HCT116 (cell line): Measurements from ENCODE around the gene EVI5. TPM values are rescaled to one million over a fixed set of nuclear protein-coding genes. Genes with fewer than 3 reads are reported as not detected.

Source experiments
- ATAC-seq: fragments of 200-7000 bp; cut with Tn5 transposase; 2 replicates; pipeline ENCODE4 v1.9.1; 2020; ENCODE audit warnings: mild to moderate bottlenecking, moderate library complexity
- BruUV-seq: library from RNA; stranded (reverse); fragments of 400-500 nt; replicated peaks from 2 replicates; lab custom pipeline; 2021; lab: Mats Ljungman, UMichigan
- CTCF ChIA-PET: fragments of 300-600 bp; sonication (Branson Sonifier 250); formaldehyde crosslinking; loops from one replicate; lab custom pipeline; 2021; ENCODE audit warnings: antibody characterized with exemption; lab: Charles Lee
- POLR2A ChIA-PET: fragments of 300-600, 350-600 bp; sonication (Branson Sonifier 250); formaldehyde crosslinking; loops from one replicate; lab custom pipeline; 2021; ENCODE audit warnings: antibody characterized with exemption; lab: Charles Lee
- RAD21 ChIA-PET, 2 experiments: fragments of 300-600 bp; sonication (Branson Sonifier 250); formaldehyde crosslinking; loops; one replicate each; lab custom pipeline; 2023; ENCODE audit warnings: low total read pairs in 2 of 2; ENCODE audit not compliant: uncharacterized antibody in 2 of 2, unreplicated experiment in 2 of 2, low non-redundant PET in 1 of 2; lab: Charles Lee
- DNase-seq: peaks from one replicate; pipeline ENCODE4 v3.0.0-alpha.2; 2010; ENCODE audit warnings: low read depth, low spot score
- H2AFZ ChIP-seq: fragments of 200-600 bp; shearing (Covaris generic), sonication (generic); 2 replicates; pipeline ENCODE4 v1.6.1; 2017; ENCODE audit warnings: low read depth, mixed run types, mixed read lengths, antibody characterized with exemption, low read length; ENCODE audit not compliant: poor library complexity, severe bottlenecking
- H3K27ac ChIP-seq: 2 replicates; pipeline ENCODE4 v1.5.1; 2012; ENCODE audit warnings: low read depth, low read length
- H3K27me3 ChIP-seq: fragments of 200-600 bp; sonication (generic); 2 replicates; pipeline ENCODE4 v1.6.1; 2016; ENCODE audit warnings: mixed run types, low read length, mixed read lengths; ENCODE audit not compliant: insufficient read depth
- H3K36me3 ChIP-seq, 2 experiments: fragments of 200-500 bp in 1 of 2; fragments of 200-600 bp in 1 of 2; sonication (Bioruptor generic) in 1 of 2; sonication (generic) in 1 of 2; 2 replicates each; pipeline versions ENCODE4 v1.5.1 to v1.6.1; 2014 to 2016; ENCODE audit warnings: low read length in 2 of 2, inconsistent platforms in 1 of 2, mixed read lengths in 1 of 2, mixed run types in 1 of 2; ENCODE audit not compliant: insufficient read depth in 2 of 2, control insufficient read depth in 1 of 2
- H3K4me1 ChIP-seq, 2 experiments: fragments of 200-600 bp in 1 of 2; sonication (generic) in 1 of 2; 2 replicates each; pipeline versions ENCODE4 v1.5.1 to v1.6.1; 2012 to 2017; ENCODE audit warnings: low read length in 2 of 2, inconsistent platforms in 1 of 2, mild to moderate bottlenecking in 1 of 2, mixed read lengths in 1 of 2, mixed run types in 1 of 2, moderate library complexity in 1 of 2; ENCODE audit not compliant: insufficient read depth in 2 of 2, control insufficient read depth in 1 of 2
- H3K4me2 ChIP-seq: fragments of 200-600 bp; sonication (generic); 2 replicates; pipeline ENCODE4 v1.6.1; 2017; ENCODE audit warnings: mixed run types, low read length, mixed read lengths
- H3K4me3 ChIP-seq, 2 experiments: fragments of 200-600 bp in 1 of 2; sonication (generic) in 1 of 2; replicated peaks in 1 of 2; 2 replicates each; pipeline ENCODE4 v1.5.1; 2011 to 2016; ENCODE audit warnings: low read length in 2 of 2, control low read depth in 1 of 2, low read depth in 1 of 2, mild to moderate bottlenecking in 1 of 2, mixed read lengths in 1 of 2, mixed run types in 1 of 2
- H3K79me2 ChIP-seq: fragments of 200-600 bp; sonication (generic); 2 replicates; pipeline ENCODE4 v1.6.1; 2017; ENCODE audit warnings: mild to moderate bottlenecking, mixed run types, low read length, moderate library complexity, mixed read lengths; ENCODE audit not compliant: insufficient read depth
- H3K9ac ChIP-seq: fragments of 200-600 bp; sonication (generic); 2 replicates; pipeline ENCODE4 v1.6.1; 2016; ENCODE audit warnings: low read length, mixed read lengths
- H3K9me2 ChIP-seq: fragments of 200-600 bp; sonication (generic), shearing (Covaris generic); 2 replicates; pipeline ENCODE4 v1.6.1; 2017; ENCODE audit warnings: mixed run types, mild to moderate bottlenecking, moderate library complexity; ENCODE audit not compliant: insufficient read depth
- H3K9me3 ChIP-seq, 2 experiments: fragments of 200-500 bp in 1 of 2; fragments of 200-600 bp in 1 of 2; sonication (Bioruptor generic) in 1 of 2; sonication (generic) in 1 of 2; 2 replicates each; pipeline ENCODE4 v1.6.1; 2014 to 2017; ENCODE audit warnings: low read length in 2 of 2, mixed read lengths in 2 of 2, inconsistent platforms in 1 of 2, low read depth in 1 of 2, mild to moderate bottlenecking in 1 of 2, mixed run types in 1 of 2, moderate library complexity in 1 of 2; ENCODE audit not compliant: control insufficient read depth in 1 of 2, insufficient read depth in 1 of 2
- H4K20me1 ChIP-seq: fragments of 200-600 bp; sonication (generic), shearing (Covaris generic); 2 replicates; pipeline ENCODE4 v1.6.1; 2017; ENCODE audit warnings: mixed run types, mild to moderate bottlenecking, moderate library complexity; ENCODE audit not compliant: insufficient read depth
- ELF1 ChIP-seq: IDR thresholded peaks from 2 replicates; pipeline ENCODE4 v1.6.1; 2012; ENCODE audit warnings: low read depth, borderline replicate concordance
- FOSL1 ChIP-seq: IDR thresholded peaks from 2 replicates; pipeline ENCODE4 v1.6.1; 2012; ENCODE audit warnings: low read depth
- JUND ChIP-seq: IDR thresholded peaks from 2 replicates; pipeline ENCODE4 v1.6.1; 2012
- POLR2A ChIP-seq: IDR thresholded peaks from 2 replicates; pipeline ENCODE4 v1.7.0; 2011; ENCODE audit warnings: borderline replicate concordance; ENCODE audit not compliant: insufficient read depth, insufficient read length; ENCODE audit errors: extremely low read depth
- RAD21 ChIP-seq: IDR thresholded peaks from 2 replicates; pipeline ENCODE4 v1.6.1; 2012; ENCODE audit warnings: low read depth, mild to moderate bottlenecking
- SP1 ChIP-seq: IDR thresholded peaks from 2 replicates; pipeline ENCODE4 v1.6.1; 2012; ENCODE audit warnings: low read depth
- TCF7L2 ChIP-seq: IDR thresholded peaks from 2 replicates; pipeline ENCODE4 v1.7.0; 2011; ENCODE audit warnings: borderline replicate concordance, inconsistent platforms; ENCODE audit not compliant: insufficient read depth, insufficient read length; ENCODE audit errors: extremely low read depth
- YY1 ChIP-seq: IDR thresholded peaks from 2 replicates; pipeline ENCODE4 v1.6.1; 2011; ENCODE audit warnings: low read length, low read depth, moderate library complexity, mild to moderate bottlenecking; ENCODE audit not compliant: insufficient replicate concordance; ENCODE audit errors: extremely low read depth
- ZNF274 ChIP-seq: fragments of 200-500 bp; sonication (Bioruptor generic); IDR thresholded peaks from 2 replicates; pipeline ENCODE4 v1.6.1; 2014; ENCODE audit warnings: mild to moderate bottlenecking, low read depth, low read length, inconsistent platforms
- intact Hi-C: fragments of 100-400 bp; cut with micrococcal nuclease; formaldehyde crosslinking; loops from 2 replicates; pipeline ENCODE4 v1.10.0; 2022
- total RNA-seq: library from RNA; stranded (reverse); gene quantifications from one replicate; pipeline ENCODE4 v1.2.1, GENCODE V29; 2021; ENCODE audit not compliant: unreplicated experiment

The EVI5 gene
- total RNA-seq, 1 experiment from 2014 or later, result 21.8 TPM

DNA sequence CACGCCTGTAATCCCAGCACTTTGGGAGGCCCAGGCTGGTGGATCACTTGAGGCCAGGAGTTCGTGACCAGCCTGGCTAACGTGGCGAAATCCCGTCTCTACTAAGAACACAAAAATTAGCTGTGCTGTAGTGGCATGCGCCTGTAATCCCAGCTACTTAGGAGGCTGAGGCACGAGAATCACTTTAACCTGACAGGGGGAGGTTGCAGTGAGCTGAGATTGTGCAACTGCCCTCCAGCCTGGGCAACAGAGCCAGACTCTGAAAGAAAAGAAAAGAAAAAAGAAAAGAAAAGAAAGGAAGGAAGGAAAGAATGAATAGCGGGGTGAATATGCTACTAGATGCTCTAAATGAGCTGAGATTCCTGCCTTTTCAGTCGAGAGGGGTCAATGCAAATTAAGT is 305.3 kb downstream of the EVI5 start:
- ATAC-seq, result no peak
- Histone ChIP-seq H3K36me3 (no peaks in the 10 kb centered on the region), H3K4me3 (no peak overlapping the region), H3K4me2 (no peak overlapping the region), H2AFZ (no peak overlapping the region), H3K27me3 (no peaks in the 10 kb centered on the region), H3K9ac (no peak overlapping the region), H3K79me2 (no peaks in the 10 kb centered on the region), H3K4me1 (peaks cover 6 to 7% of the 10 kb centered on the region in 2 experiments), H3K27ac (no peak overlapping the region), H3K9me3 (no peaks in the 10 kb centered on the region), H4K20me1 (no peaks in the 10 kb centered on the region), H3K9me2 (no peaks in the 10 kb centered on the region)
- TF ChIP-seq JUND (no peak), ELF1 (no peak), SP1 (no peak)
- ChIA-PET CTCF (no interaction called here), POLR2A (no interaction called here), RAD21 (no interaction called here)
- DNase-seq, result no peak
- BruUV-seq, result no TSS peak
- intact Hi-C loops, result no loop called here

DNA sequence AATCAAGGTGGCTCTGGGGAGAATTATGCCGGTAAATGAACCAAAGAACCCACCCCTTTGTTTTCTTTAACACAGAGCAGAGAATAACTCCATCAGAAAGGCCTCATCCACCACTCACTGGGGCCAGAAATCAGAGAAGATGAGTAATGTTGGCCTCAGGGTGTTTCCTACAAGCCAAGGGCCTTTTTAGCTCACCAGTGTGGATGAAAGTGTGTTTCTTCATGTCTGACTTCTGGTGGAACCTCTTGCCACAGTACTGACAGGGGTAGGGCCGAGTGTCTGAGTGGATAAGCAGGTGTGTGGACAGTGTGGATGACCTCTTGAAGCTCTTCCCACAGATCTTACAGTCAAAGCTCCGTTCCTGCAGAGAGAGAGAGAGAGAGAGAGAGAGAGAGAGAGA is 306.5 kb downstream of the EVI5 start:
- ATAC-seq (peak; percentile 54; the same call in 1 of the 2 replicates), DNase-seq (no peak)
- Histone ChIP-seq H3K27ac (no peak overlapping the region), H3K4me2 (no peak overlapping the region), H3K4me1 (no peaks in the 10 kb centered on the region), H3K9ac (no peak overlapping the region), H3K9me2 (no peaks in the 10 kb centered on the region), H3K79me2 (no peaks in the 10 kb centered on the region), H3K4me3 (no peak overlapping the region), H3K9me3 (no peaks in the 10 kb centered on the region), H3K36me3 (no peaks in the 10 kb centered on the region), H2AFZ (no peak overlapping the region), H4K20me1 (no peaks in the 10 kb centered on the region), H3K27me3 (no peaks in the 10 kb centered on the region)
- ChIA-PET POLR2A (no interaction called here), CTCF (no interaction called here), RAD21 (no interaction called here)
- BruUV-seq, result no TSS peak
- no peak for TF ChIP-seq YY1
- TF ChIP-seq TCF7L2, result no peak
- no peak for TF ChIP-seq ZNF274
- no peak for TF ChIP-seq FOSL1
- TF ChIP-seq POLR2A, result no peak
- TF ChIP-seq RAD21, result no peak
- no peak for TF ChIP-seq JUND
- TF ChIP-seq ELF1, result no peak
- intact Hi-C loops, result no loop called here
